Osteoblast (primary cell): Measurements from ENCODE around the gene WWOX. TPM values are rescaled to one million over a fixed set of nuclear protein-coding genes. Genes with fewer than 3 reads are reported as not detected.

Experiments
- DNase-seq: peaks from one replicate; pipeline ENCODE4 v3.0.0; 2011; ENCODE audit warnings: low spot score, mixed read lengths; ENCODE audit not compliant: insufficient read length; ENCODE audit errors: missing footprints
- H2AFZ ChIP-seq: 2 replicates; pipeline ENCODE4 v1.6.0; 2011; ENCODE audit warnings: mild to moderate bottlenecking, low read length
- H3K27ac ChIP-seq: 2 replicates; pipeline ENCODE4 v1.5.1; 2011; ENCODE audit warnings: mild to moderate bottlenecking, low read depth, low read length, moderate library complexity
- H3K27me3 ChIP-seq: 2 replicates; pipeline ENCODE4 v1.6.0; 2012; ENCODE audit warnings: mild to moderate bottlenecking, control low read depth, inconsistent platforms, low read length, moderate library complexity; ENCODE audit not compliant: insufficient read depth
- H3K36me3 ChIP-seq: 2 replicates; pipeline ENCODE4 v1.5.1; 2011; ENCODE audit warnings: mild to moderate bottlenecking, low read length, control low read depth, moderate library complexity; ENCODE audit not compliant: insufficient read depth
- H3K4me1 ChIP-seq: 2 replicates; pipeline ENCODE4 v1.5.1; 2011; ENCODE audit warnings: mild to moderate bottlenecking, low read length, control low read depth, moderate library complexity; ENCODE audit not compliant: insufficient read depth
- H3K4me2 ChIP-seq: 2 replicates; pipeline ENCODE4 v1.6.0; 2011; ENCODE audit warnings: mild to moderate bottlenecking, low read length; ENCODE audit not compliant: insufficient read depth
- H3K4me3 ChIP-seq: fragments of 200-600 bp; sonication (generic); 3 replicates; pipeline ENCODE4 v1.5.1; 2012; ENCODE audit warnings: mild to moderate bottlenecking, low read length, inconsistent platforms; ENCODE audit not compliant: insufficient read depth
- H3K79me2 ChIP-seq: 2 replicates; pipeline ENCODE4 v1.6.0; 2012; ENCODE audit warnings: mild to moderate bottlenecking, low read length, control low read depth, inconsistent platforms; ENCODE audit not compliant: insufficient read depth
- H3K9me3 ChIP-seq: 2 replicates; pipeline ENCODE4 v1.5.1; 2011; ENCODE audit warnings: low read depth, low read length, control low read depth
- H4K20me1 ChIP-seq: 2 replicates; pipeline ENCODE4 v1.6.0; 2012; ENCODE audit warnings: mild to moderate bottlenecking, low read length, control low read depth; ENCODE audit not compliant: insufficient read depth
- total RNA-seq: library from RNA; depleted of rRNA; stranded (reverse); fragments of >200 nt; gene quantifications from 2 replicates; pipeline ENCODE4 v1.2.3, GENCODE V29; 2012
- TF ChIP-seq, protein P1 (sequence below): IDR thresholded peaks from 2 replicates; pipeline ENCODE4 v1.5.1; 2011; ENCODE audit warnings: mild to moderate bottlenecking, low read depth, low read length, moderate library complexity; ENCODE audit errors: extremely low read depth

WWOX gene
- total RNA-seq, 1 donor: 23.9 TPM

DNA sequence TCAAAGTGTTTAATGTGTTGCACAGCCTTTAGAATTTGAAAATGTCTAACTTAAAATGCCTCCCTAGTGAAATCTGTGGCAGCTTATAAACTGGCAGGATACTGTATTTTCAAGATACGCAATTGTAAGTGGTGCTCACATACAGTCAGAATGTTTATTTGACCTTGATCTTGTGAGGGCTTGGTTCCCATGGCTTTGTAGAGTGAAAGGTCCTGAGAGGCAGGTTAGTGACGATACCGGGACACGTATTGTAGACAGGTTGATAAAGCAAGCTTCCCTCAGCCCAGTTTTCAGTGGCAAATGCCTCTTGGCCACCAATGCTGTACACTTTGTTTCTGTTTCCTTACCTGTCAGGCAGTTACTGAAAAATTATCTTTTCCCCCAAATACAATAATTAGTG is 1074.5 kb downstream of the WWOX start:
- Histone ChIP-seq H4K20me1 (no peaks in the 10 kb centered on the region), H3K9me3 (no peaks in the 10 kb centered on the region), H3K27ac (no peak overlapping the region), H3K79me2 (no peaks in the 10 kb centered on the region), H3K4me2 (no peak overlapping the region), H3K4me3 (no peak overlapping the region), H3K36me3 (no peaks in the 10 kb centered on the region), H2AFZ (no peak overlapping the region), H3K4me1 (no peaks in the 10 kb centered on the region), H3K27me3 (no peaks in the 10 kb centered on the region)
- TF ChIP-seq, protein P1, sequence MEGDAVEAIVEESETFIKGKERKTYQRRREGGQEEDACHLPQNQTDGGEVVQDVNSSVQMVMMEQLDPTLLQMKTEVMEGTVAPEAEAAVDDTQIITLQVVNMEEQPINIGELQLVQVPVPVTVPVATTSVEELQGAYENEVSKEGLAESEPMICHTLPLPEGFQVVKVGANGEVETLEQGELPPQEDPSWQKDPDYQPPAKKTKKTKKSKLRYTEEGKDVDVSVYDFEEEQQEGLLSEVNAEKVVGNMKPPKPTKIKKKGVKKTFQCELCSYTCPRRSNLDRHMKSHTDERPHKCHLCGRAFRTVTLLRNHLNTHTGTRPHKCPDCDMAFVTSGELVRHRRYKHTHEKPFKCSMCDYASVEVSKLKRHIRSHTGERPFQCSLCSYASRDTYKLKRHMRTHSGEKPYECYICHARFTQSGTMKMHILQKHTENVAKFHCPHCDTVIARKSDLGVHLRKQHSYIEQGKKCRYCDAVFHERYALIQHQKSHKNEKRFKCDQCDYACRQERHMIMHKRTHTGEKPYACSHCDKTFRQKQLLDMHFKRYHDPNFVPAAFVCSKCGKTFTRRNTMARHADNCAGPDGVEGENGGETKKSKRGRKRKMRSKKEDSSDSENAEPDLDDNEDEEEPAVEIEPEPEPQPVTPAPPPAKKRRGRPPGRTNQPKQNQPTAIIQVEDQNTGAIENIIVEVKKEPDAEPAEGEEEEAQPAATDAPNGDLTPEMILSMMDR: no peak
- no peak for DNase-seq

DNA sequence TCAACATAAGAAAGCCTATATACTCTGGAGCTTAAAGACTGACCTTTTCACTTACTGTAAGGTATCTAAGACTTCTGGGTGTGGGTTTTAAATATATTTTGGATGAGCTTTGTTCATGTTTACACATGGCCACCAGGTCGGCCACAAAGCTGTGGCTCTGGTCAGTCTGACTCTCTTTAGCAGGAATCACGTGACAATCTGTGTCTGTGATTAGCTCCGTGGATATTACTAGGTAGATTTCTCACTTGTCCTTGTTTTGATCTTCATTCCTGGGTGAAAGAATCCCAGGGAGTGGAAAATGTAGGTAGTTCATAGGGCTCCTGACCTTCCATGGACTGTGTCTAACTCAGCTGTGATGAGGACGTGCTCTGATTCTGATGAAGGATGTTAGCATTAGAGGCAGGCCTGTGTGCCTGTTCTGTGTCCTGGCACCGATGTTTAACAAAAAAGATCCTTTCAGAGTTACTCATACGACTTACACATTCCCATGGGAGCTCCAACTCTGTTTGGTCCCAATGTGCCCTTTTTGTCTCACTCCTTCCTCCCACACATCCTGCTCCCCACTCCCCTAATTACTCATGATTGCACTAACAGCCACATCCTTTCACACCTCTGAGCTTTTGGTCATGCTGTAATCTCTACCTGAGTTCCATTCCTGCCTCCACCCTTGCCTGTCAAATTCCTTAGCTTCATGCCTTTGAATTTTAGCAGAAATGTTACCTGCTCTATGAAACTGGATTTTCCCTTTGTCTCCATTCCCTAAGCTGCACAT is 1076.0 kb downstream of the WWOX start:
- Histone ChIP-seq H3K27me3 (no peaks in the 10 kb centered on the region), H3K36me3 (no peaks in the 10 kb centered on the region), H3K27ac (no peak overlapping the region), H4K20me1 (no peaks in the 10 kb centered on the region), H3K79me2 (no peaks in the 10 kb centered on the region), H3K9me3 (peaks cover 4% of the 10 kb centered on the region), H2AFZ (no peak overlapping the region), H3K4me3 (no peak overlapping the region), H3K4me1 (no peaks in the 10 kb centered on the region), H3K4me2 (no peak overlapping the region)
- TF ChIP-seq, protein P1: no peak
- DNase-seq: no peak

DNA sequence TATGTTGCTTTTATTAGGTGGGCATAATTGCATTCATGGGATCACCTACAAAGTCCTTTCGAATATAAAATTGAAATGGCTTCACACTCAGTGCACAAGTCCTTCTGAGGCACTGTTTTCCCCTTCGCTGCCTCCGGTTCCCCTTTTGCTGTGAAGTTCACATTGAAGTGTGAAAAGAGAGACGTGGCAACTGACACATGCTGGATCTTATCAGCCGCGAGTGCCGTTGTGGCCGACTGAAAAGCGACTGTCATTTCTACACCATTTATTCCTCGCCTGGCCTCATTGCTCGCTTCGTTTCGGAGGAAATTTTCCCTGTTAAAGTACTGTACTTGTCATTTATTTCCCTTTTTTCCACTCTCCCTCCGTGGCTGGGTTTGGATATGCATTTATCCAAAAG is 1077.6 kb downstream of the WWOX start:
- Histone ChIP-seq H3K27me3 (no peaks in the 10 kb centered on the region), H3K9me3 (peaks cover 4% of the 10 kb centered on the region), H3K36me3 (no peaks in the 10 kb centered on the region), H3K4me3 (no peak overlapping the region), H2AFZ (no peak overlapping the region), H3K27ac (no peak overlapping the region), H4K20me1 (no peaks in the 10 kb centered on the region), H3K4me1 (no peaks in the 10 kb centered on the region), H3K79me2 (no peaks in the 10 kb centered on the region), H3K4me2 (no peak overlapping the region)
- TF ChIP-seq, protein P1: no peak
- DNase-seq: no peak

DNA sequence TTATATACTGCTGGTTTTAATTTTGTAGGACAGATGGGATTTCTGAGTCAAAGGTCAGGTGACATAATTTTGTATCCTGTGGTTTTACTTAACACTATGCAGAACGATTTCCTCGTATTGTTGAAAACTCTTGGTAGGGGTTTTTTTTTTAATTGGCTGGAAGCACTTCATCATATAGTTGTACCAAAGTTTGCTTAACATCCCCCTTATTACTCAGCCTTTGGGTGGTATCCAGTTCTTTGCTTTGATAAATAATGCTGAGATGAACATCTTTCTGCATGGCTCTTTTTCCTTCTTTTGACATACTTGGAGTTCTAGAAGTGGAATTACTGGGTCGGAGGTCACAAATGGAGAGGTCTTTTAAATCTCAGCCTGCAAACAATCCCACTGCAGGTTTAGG is 1082.0 kb downstream of the WWOX start:
- TF ChIP-seq, protein P1: no peak
- Histone ChIP-seq H3K4me1 (no peaks in the 10 kb centered on the region), H3K27me3 (no peaks in the 10 kb centered on the region), H3K36me3 (no peaks in the 10 kb centered on the region), H4K20me1 (no peaks in the 10 kb centered on the region), H2AFZ (no peak overlapping the region), H3K79me2 (no peaks in the 10 kb centered on the region), H3K27ac (no peak overlapping the region), H3K4me2 (no peak overlapping the region), H3K4me3 (no peak overlapping the region), H3K9me3 (peaks cover 4% of the 10 kb centered on the region)
- no peak for DNase-seq
